Endothelial cell of umbilical vein (primary cell): ENCODE results near the gene CYP2D6. TPM values are rescaled to one million over a fixed set of nuclear protein-coding genes. Genes with fewer than 3 reads are reported as not detected.

Experiments used
- BruUV-seq: library from RNA; stranded (reverse); fragments of 400-500 nt; replicated peaks from 2 replicates; lab custom pipeline; 2021; lab: Mats Ljungman, UMichigan
- CTCF ChIA-PET: fragments of 300-600, 350-600 bp; sonication (Branson Sonifier 250); formaldehyde crosslinking; loops from one replicate; lab custom pipeline; 2021; ENCODE audit warnings: antibody characterized with exemption, inconsistent platforms; lab: Charles Lee
- POLR2A ChIA-PET: fragments of 300-600, 350-600 bp; sonication (Branson Sonifier 250); formaldehyde crosslinking; loops from one replicate; lab custom pipeline; 2021; ENCODE audit warnings: antibody characterized with exemption, inconsistent platforms; lab: Charles Lee
- DNase-seq: peaks from one replicate; pipeline ENCODE4 v3.0.0-alpha.2; 2011; ENCODE audit warnings: low read depth, low spot score
- FAIRE-seq: peaks from 2 replicates; lab custom pipeline; 2011; peaks lifted over from hg19 to GRCh38; lab: Jason Lieb, UNC
- H2AFZ ChIP-seq: 2 replicates; pipeline ENCODE4 v1.6.0; 2012; ENCODE audit warnings: low read depth, low read length, control low read depth, inconsistent platforms
- H3K27ac ChIP-seq: 2 replicates; pipeline ENCODE4 v1.5.1; 2011; ENCODE audit warnings: low read depth, mild to moderate bottlenecking, control low read depth, low read length, moderate library complexity; ENCODE audit not compliant: insufficient read depth
- H3K27me3 ChIP-seq, 2 experiments: 2 replicates each; pipeline versions ENCODE4 v1.6.0 to v1.6.1; 2011; ENCODE audit warnings: low read length in 2 of 2, mixed read lengths in 1 of 2; ENCODE audit not compliant: control insufficient read depth in 2 of 2, insufficient read depth in 2 of 2
- H3K36me3 ChIP-seq, 2 experiments: 2 replicates in 1 of 2; 3 replicates in 1 of 2; pipeline ENCODE4 v1.5.1; 2011; ENCODE audit warnings: low read length in 2 of 2, mild to moderate bottlenecking in 1 of 2, moderate library complexity in 1 of 2; ENCODE audit not compliant: control insufficient read depth in 2 of 2, insufficient read depth in 2 of 2; ENCODE audit errors: extremely low read depth in 1 of 2
- H3K4me1 ChIP-seq: 3 replicates; pipeline ENCODE4 v1.5.1; 2011; ENCODE audit warnings: mild to moderate bottlenecking, low read length; ENCODE audit not compliant: control insufficient read depth, insufficient read depth; ENCODE audit errors: extremely low read depth
- H3K4me2 ChIP-seq: 2 replicates; pipeline ENCODE4 v1.6.1; 2011; ENCODE audit warnings: low read length, control low read depth, mixed read lengths; ENCODE audit not compliant: insufficient read depth
- H3K4me3 ChIP-seq, 3 experiments: fragments of 200-600 bp in 1 of 3; sonication (generic), shearing (Covaris generic) in 1 of 3; replicated peaks in 1 of 3; 2 replicates each; pipeline ENCODE4 v1.5.1; 2011 to 2016; ENCODE audit warnings: control low read depth in 3 of 3, low read length in 3 of 3, mild to moderate bottlenecking in 2 of 3, inconsistent platforms in 1 of 3, low read depth in 1 of 3, moderate library complexity in 1 of 3; ENCODE audit not compliant: insufficient read depth in 1 of 3
- H3K79me2 ChIP-seq: 2 replicates; pipeline ENCODE4 v1.6.0; 2012; ENCODE audit warnings: low read length, inconsistent platforms; ENCODE audit not compliant: control insufficient read depth, insufficient read depth
- H3K9ac ChIP-seq: replicated peaks from 2 replicates; pipeline ENCODE3; 2011; ENCODE audit warnings: low read length, control low read depth; ENCODE audit not compliant: insufficient read depth; ENCODE audit errors: extremely low read depth
- H3K9me1 ChIP-seq: replicated peaks from 3 replicates; pipeline ENCODE4 v1.6.0; 2011; ENCODE audit warnings: mild to moderate bottlenecking, low read length; ENCODE audit not compliant: control insufficient read depth, insufficient read depth; ENCODE audit errors: extremely low read depth
- H3K9me3 ChIP-seq: replicated peaks from 2 replicates; pipeline ENCODE4 v1.5.1; 2012; ENCODE audit warnings: low read length, inconsistent platforms; ENCODE audit not compliant: control insufficient read depth, insufficient read depth
- H4K20me1 ChIP-seq: replicated peaks from 2 replicates; pipeline ENCODE3; 2011; ENCODE audit warnings: mild to moderate bottlenecking, low read length; ENCODE audit not compliant: control insufficient read depth, insufficient read depth; ENCODE audit errors: extremely low read depth
- EZH2 ChIP-seq: IDR thresholded peaks from 2 replicates; pipeline ENCODE4 v1.6.1; 2012; ENCODE audit warnings: borderline replicate concordance, low read depth, mild to moderate bottlenecking, moderate library complexity, low read length, inconsistent platforms; ENCODE audit not compliant: severe bottlenecking
- FOS ChIP-seq: IDR thresholded peaks from 2 replicates; pipeline ENCODE4 v1.6.1; 2011; ENCODE audit warnings: mild to moderate bottlenecking, low read length, moderate library complexity, borderline replicate concordance; ENCODE audit not compliant: insufficient read depth
- GATA2 ChIP-seq: IDR thresholded peaks from 2 replicates; pipeline ENCODE4 v1.7.0; 2011; ENCODE audit warnings: low read depth, mild to moderate bottlenecking, moderate library complexity, mixed read lengths, low read length; ENCODE audit not compliant: insufficient read length, insufficient read depth
- JUN ChIP-seq: IDR thresholded peaks from 2 replicates; pipeline ENCODE4 v1.6.1; 2011; ENCODE audit warnings: borderline replicate concordance, low read depth; ENCODE audit not compliant: insufficient read length, insufficient read depth
- MYC ChIP-seq: IDR thresholded peaks from one replicate; pipeline ENCODE4 v1.6.1; 2011; ENCODE audit warnings: mild to moderate bottlenecking, low read depth, low read length
- POLR2A ChIP-seq: IDR thresholded peaks from 2 replicates; pipeline ENCODE4 v1.6.1; 2012; ENCODE audit warnings: low read depth, mild to moderate bottlenecking, control low read depth, low read length
- POLR2AphosphoS5 ChIP-seq: IDR thresholded peaks from 2 replicates; pipeline ENCODE4 v1.6.1; 2012; ENCODE audit warnings: low read depth, mild to moderate bottlenecking, control low read depth, low read length, moderate library complexity; ENCODE audit not compliant: insufficient read depth
- dilution Hi-C: fragments of 300-500 bp; cut with MboI; formaldehyde crosslinking; loops from one replicate; pipeline ENCODE4 v1.15.0; 2019; ENCODE audit warnings: low sequenced_read_pairs; ENCODE audit not compliant: extremely low pct_ligation_motif_present
- intact Hi-C: fragments of 100-400 bp; cut with micrococcal nuclease; formaldehyde crosslinking; loops from one replicate; pipeline ENCODE4 v1.10.0; 2022
- polyA plus RNA-seq, 4 experiments: library from polyadenylated mRNA; depleted of rRNA in 3 of 4; stranded (reverse) in 3 of 4; unstranded in 1 of 4; fragments of >200 nt; gene quantifications; 2 replicates each; pipeline versions ENCODE4 v1.2.1 to v1.2.3, GENCODE V29; 2011 to 2012; ENCODE audit warnings: missing spikeins in 1 of 4
- total RNA-seq: library from RNA; stranded (reverse); gene quantifications from 2 replicates; pipeline ENCODE4 v1.2.3, GENCODE V29; 2021
- TF ChIP-seq, protein P1 (sequence below): IDR thresholded peaks from 2 replicates; pipeline ENCODE4 v1.6.1; 2011; ENCODE audit not compliant: insufficient read depth, insufficient read length
- TF ChIP-seq, protein P2 (sequence below), 2 donors: IDR thresholded peaks; 1 replicate in 1 of 2; 2 replicates in 1 of 2; pipeline ENCODE4 v1.5.1; 2011; ENCODE audit warnings: low read length in 2 of 2, mild to moderate bottlenecking in 2 of 2, moderate library complexity in 2 of 2, control low read depth in 1 of 2, inconsistent platforms in 1 of 2, low read depth in 1 of 2; ENCODE audit not compliant: insufficient read depth in 1 of 2; ENCODE audit errors: extremely low read depth in 1 of 2

CYP2D6 gene
- total and polyA plus RNA-seq, 2 donors (not counting 3 experiments of a cell fraction or from before 2014, with no cell fraction given): 0.25 to 0.91 TPM

DNA sequence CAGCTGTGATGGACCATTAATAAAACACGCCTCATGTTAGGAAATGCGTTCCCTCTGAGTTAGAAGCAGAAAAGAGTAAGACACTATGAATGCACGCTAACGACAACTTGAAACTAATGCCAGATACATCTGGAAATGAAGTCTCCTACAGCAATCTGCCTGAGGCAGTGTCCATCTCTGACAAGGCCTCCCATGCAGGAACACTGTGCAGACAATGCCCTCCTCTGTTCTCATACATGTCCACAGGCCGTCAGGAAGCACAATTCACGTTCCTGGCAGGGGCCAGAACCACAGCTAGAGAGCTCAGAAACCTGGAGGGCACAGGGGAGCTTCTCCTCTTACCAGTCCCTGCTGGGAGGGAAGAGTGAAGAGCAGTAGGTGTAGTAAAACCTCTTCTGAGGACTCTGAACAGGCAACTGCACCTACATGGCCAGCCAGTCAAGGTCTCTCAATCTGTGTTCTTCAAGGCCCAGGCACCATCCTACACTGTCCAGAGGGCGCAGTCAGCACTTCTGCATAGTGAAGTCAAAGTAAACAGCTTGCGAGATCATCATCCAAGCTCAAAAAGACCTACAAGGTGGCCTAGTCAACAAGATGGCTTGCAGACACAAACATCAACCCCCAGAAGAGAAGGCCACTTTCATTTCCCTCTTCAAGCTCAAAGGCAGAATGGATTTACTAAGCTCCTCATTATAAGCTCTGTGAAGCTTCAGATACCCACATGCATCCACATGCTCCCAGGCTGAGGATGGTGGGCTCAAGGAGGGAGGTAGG lies 41.5 kb upstream of the CYP2D6 start:
- intact Hi-C loops (loop anchor here (5.0 kb wide), 1 partner anchor 100 kb away; the partner anchor contains the start of gene TCF20), dilution Hi-C loops (no loop called here)
- no peak for FAIRE-seq
- no peak for DNase-seq
- H3K27ac ChIP-seq: no peak overlapping the region
- no peak overlapping the region for H3K4me2 ChIP-seq
- no peaks in the 10 kb centered on the region for H3K9me1 ChIP-seq
- H3K9me3 ChIP-seq: no peaks in the 10 kb centered on the region
- no peaks in the 10 kb centered on the region for H4K20me1 ChIP-seq
- no peaks in the 10 kb centered on the region for H3K27me3 ChIP-seq
- H3K4me3 ChIP-seq: no peak overlapping the region
- ChIA-PET CTCF (interaction anchor here (1.0 to 2.6 kb wide), 8 partner anchors 109 to 390 kb away, joined by 3 to 13 read pairs (median 4); no protein-coding TSS in a partner anchor), POLR2A (no interaction called here)
- BruUV-seq: no TSS peak
- no peak overlapping the region for H3K9ac ChIP-seq
- H2AFZ ChIP-seq: no peak overlapping the region
- peaks cover 11% of the 10 kb centered on the region for H3K4me1 ChIP-seq
- H3K36me3 ChIP-seq: no peaks in the 10 kb centered on the region
- H3K79me2 ChIP-seq: no peaks in the 10 kb centered on the region
- no peak for TF ChIP-seq MYC
- no peak for TF ChIP-seq POLR2AphosphoS5
- TF ChIP-seq, protein P1, sequence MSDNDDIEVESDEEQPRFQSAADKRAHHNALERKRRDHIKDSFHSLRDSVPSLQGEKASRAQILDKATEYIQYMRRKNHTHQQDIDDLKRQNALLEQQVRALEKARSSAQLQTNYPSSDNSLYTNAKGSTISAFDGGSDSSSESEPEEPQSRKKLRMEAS: no peak
- no peak for TF ChIP-seq FOS
- no peak for TF ChIP-seq EZH2
- no peak for TF ChIP-seq GATA2
- TF ChIP-seq POLR2A: no peak
- TF ChIP-seq, protein P2, sequence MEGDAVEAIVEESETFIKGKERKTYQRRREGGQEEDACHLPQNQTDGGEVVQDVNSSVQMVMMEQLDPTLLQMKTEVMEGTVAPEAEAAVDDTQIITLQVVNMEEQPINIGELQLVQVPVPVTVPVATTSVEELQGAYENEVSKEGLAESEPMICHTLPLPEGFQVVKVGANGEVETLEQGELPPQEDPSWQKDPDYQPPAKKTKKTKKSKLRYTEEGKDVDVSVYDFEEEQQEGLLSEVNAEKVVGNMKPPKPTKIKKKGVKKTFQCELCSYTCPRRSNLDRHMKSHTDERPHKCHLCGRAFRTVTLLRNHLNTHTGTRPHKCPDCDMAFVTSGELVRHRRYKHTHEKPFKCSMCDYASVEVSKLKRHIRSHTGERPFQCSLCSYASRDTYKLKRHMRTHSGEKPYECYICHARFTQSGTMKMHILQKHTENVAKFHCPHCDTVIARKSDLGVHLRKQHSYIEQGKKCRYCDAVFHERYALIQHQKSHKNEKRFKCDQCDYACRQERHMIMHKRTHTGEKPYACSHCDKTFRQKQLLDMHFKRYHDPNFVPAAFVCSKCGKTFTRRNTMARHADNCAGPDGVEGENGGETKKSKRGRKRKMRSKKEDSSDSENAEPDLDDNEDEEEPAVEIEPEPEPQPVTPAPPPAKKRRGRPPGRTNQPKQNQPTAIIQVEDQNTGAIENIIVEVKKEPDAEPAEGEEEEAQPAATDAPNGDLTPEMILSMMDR (IDR thresholded peaks at IDR 0.05; ENCODE audit: extremely low read depth in 1 of 2, insufficient read depth in 1 of 2, low read depth in 1 of 2, low read length in 2 of 2): no peak
- TF ChIP-seq JUN: no peak
